Dedifferentiated amniotic fluid mesenchymal stem cell (primary cell): Measurements from ENCODE around the gene TGFB2.

ENCODE experiments used
- DNase-seq: peaks from one replicate; pipeline ENCODE4 v3.0.0-alpha.2; 2016; ENCODE audit errors: extremely low spot score

The TGFB2 gene

DNA sequence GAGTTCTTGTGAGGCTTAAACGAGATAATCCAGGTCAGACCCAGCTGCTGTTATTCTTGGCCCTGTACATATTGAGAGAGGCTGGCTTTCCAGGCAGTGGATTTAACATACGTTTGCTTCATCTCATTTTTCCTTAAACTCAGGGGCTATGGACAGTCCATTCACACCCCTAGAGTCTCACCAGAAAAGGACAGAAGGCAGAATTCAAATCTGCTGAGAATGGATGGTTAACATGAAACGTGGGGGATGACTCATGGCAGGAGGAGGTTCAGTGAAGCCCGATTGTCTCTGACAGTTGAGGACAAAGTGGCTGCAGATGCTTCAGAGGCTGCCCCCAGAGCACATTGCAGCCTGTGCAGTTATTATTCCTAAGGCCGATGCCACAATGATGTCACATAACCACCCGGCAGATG is 39.5 kb downstream of the TGFB2 start:
- peak; percentile 22 for DNase-seq

GRCh38 chr1:218388591-218388990 is 43.5 kb downstream of the TGFB2 start:
- DNase-seq = no peak

- peak; percentile 53 for DNase-seq
Observed at GRCh38 chr1:218390618-218391017, 45.5 kb downstream of the TGFB2 start.

DNA sequence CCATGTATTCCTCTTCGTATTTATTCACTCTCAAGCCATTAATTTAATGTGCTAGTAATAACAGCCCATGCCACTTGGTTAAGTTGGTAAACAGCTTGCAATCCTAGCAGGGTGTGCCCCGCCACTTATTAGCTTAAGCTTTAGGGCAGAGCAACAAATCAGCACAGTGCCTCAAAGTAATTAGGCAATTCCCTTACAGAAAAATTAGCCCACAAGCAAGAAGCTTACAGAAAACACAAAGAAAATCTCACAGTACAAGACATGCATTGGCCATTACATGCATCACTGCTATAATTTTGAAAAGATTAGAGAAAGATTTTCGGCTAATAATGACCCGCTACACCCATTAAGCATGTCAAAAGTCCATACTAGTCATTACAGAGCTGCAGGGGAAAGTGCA is 47.6 kb downstream of the TGFB2 start:
- DNase-seq = no peak

- DNase-seq = no peak
Observed at GRCh38 chr1:218394416-218394815, 49.3 kb downstream of the TGFB2 start.

- no peak for DNase-seq
Observed at GRCh38 chr1:218394989-218395388, 49.9 kb downstream of the TGFB2 start.

GRCh38 chr1:218395916-218396315 is 50.8 kb downstream of the TGFB2 start:
- no peak for DNase-seq

- no peak for DNase-seq
Observed at GRCh38 chr1:218397752-218398339, 52.7 kb downstream of the TGFB2 start.

GRCh38 chr1:218400624-218401023 is 55.5 kb downstream of the TGFB2 start:
- no peak for DNase-seq

- no peak for DNase-seq
Observed at GRCh38 chr1:218401441-218401997, 56.4 kb downstream of the TGFB2 start.

DNA sequence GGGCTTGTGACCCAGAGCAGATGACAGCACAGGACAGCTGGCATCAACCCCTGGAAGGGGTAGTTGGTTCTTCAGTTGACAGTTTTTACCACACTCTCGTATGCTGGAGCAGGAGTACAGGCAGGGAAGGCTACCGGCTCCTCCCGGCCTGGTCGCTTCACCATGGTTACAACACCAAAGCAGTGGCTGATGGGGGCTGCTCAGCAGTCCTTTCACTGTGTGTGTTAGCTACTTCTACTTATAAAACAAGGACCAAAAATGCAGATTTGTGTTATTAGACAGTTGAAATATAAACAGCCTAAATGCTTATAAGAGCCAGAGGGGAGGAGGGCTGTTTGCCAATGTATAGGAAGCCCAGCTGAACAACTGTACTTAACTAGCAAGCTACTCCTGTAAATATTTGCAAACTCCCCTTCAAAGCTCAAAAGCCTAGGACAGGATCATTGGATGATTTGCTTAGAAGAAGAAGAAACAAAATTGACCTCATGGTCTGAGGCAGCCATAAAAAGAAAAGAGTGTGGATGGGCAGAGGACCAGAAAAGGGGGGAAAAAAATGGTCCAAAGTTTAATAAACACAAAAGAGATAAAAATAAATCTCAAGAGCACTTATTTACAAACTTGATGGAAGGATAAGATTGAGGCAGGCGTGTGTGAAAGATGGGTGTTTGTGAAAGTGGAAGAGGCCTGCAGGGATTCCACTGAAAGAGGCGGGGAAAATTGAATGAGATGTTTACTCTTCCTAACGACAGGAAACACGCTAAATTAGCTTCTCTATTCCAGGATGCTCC is 57.1 kb downstream of the TGFB2 start:
- no peak for DNase-seq

GRCh38 chr1:218402786-218403120 is 57.6 kb downstream of the TGFB2 start:
- DNase-seq = no peak

DNA sequence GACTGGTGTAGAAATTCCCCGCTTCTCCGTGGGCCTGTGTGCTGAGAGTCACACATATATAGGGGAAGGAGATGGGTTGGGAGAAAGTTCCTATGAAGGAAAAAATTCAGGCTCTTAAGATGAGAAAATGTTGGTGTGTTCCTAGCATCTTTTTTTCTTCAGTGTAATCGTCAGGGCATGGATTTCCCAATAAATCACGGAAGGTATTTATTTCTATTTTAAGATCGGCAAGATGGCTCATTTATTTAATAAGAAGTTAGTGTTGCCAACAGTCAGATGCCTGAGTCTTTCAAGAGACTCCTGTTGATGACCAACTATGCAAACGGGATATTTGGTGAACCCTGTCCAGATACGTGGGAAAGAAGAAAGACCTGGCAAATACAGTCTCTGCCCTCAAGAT is 58.2 kb downstream of the TGFB2 start:
- DNase-seq = no peak

GRCh38 chr1:218407630-218408029 is 62.5 kb downstream of the TGFB2 start:
- DNase-seq = no peak

- no peak for DNase-seq
Observed at GRCh38 chr1:218408135-218408534, 63.0 kb downstream of the TGFB2 start.

DNA sequence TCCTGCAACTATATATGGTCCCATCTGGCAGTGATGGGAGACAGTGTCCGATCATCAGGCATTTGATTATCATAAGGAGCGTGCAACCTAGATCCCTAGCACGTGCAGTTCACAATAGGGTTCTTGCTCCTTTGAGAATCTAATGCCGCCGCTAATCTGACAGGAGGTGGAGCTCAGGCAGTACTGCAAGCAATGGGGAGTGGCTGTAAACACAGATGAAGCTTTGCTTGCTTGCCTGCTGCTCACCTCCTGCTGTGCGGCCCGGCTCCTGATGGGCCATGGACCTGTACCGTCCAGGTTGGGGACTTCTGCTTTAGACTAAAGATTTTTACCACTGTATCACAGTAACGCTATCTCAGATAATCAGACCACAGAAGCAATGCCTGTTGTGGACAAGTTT is 63.8 kb downstream of the TGFB2 start:
- DNase-seq = no peak

DNA sequence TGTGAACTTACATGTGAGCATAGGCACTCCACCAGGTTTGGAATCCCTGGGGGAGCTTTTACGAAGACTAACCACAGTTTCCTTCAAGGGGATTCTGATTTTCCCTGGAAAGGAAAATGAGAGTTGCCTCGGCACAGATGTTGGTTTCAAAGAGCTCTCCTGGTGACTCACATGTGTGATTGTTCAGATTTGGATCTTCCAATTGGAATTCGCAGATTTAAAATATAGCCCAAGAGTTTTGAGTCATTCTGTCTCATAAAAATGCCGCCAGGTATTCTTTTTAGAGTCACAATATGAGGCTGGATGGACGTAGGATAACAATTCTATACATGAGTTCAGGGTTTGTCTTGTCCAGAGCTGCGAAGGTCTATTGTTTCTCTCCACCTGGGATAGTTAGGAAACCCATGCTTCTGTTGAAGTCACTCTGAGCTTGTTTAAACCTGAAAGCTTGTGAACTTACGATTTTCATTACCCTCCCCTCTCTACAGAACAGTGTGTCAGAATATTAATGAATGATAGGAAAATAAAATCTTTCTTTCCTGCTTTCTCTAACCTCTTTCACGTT is 64.9 kb downstream of the TGFB2 start:
- DNase-seq = no peak

DNA sequence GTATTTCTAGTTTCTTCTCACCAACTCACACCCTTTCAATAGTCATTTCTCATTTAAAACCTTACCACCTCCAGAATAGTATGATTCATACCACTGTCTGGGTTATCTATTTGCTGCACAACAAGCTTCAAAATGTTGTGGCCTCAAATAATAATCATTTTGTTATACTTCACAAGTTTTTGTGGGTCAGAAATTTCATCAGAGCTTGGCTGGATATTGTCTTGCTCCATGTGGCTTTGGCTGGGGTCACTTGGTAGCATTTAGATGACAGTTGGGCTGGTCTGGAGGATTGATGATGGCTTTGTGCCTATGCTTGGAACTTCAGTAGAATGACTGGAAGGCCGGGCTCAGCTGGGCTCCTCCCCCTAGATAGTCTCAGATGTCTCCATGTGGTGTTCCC is 66.0 kb downstream of the TGFB2 start:
- no peak for DNase-seq

DNA sequence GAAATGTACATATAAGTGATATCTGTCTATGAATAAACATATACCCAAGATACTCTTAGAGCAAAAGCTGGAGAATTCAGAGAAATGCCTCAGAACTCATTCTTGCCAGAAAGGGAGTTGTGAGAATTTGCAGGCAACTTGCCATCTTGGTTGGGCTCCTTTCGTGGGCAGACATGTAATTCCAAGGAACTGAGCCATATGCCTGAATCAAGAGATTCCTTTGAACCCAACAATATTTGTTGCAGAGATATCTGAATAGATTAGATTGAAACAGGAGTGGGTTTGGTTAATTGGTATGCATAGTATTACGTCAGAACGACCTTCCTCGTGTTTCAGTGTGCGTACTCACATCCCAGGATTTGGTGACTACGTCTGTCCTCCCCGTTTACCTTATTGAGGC is 67.0 kb downstream of the TGFB2 start:
- peak; percentile 28 for DNase-seq

GRCh38 chr1:218413179-218413578 is 68.0 kb downstream of the TGFB2 start:
- DNase-seq = no peak

DNA sequence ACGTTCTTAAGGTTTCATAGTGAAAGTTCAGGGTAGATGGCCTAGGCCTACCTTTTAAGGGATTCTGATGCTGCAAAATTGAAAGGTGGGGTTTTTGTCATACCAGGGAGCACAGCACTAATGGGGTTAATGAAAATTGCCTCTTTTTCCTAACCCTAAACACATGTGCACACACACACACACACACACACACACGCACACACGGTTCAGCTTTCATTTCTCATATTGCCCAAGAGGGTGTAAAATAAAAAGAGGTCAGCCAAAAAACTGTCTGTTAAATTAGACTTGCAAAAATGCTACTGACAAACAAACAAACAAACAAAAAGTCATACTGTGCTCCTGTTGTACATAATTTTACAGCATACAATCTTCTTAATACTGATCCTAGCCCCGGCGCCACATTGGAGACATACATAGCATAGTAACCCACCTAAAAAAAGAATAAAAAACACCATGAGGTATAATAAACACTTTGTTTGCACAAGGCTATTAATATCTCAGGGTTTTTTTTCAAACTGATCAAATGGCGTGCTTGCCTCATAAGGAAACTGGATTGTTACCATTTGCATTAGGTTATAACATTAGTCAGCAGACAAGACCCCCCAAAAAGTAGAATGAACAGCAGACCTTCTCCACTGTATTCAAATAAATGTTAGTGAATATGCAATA is 69.1 kb downstream of the TGFB2 start:
- no peak for DNase-seq

DNA sequence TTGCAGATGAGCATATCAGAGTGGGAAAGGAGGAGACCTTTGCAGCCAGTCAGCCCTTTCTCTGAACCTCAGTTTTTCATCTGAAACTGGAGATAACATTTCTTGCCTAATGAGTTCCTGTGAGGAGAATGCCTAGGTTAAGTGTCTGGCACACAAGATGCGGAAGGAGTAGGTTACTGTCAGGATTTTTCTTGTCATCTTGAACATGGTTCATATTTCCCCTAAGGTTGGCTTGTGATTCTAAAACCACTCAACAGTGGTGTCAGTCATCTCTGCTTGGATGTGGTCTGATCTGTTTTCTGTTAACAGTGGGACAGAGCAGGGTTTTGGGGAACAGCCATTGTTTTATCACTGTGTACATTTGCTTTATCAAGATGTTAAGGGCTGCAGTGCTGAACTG is 70.6 kb downstream of the TGFB2 start:
- DNase-seq = no peak

DNA sequence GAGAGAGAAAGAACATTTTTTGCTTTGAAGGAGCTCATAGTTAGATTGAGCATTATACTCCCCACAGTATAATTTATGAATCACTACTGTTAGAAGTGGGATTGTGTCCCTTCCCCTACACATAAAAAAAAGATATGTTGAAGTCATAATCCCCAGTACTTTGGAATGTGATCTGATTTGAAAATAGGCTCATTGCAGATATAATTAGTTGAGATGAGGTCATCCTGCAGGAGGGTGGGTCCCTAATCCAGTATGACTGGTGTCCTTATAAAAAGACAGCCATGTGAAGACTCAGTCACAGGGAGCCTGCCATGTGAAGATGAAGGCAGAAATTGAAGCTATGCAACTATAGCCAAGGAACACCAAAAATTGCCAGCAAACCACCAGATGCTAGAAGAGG is 76.4 kb downstream of the TGFB2 start:
- DNase-seq = no peak
